ENCODE results near the gene C11orf98.

C11orf98 gene

DNA sequence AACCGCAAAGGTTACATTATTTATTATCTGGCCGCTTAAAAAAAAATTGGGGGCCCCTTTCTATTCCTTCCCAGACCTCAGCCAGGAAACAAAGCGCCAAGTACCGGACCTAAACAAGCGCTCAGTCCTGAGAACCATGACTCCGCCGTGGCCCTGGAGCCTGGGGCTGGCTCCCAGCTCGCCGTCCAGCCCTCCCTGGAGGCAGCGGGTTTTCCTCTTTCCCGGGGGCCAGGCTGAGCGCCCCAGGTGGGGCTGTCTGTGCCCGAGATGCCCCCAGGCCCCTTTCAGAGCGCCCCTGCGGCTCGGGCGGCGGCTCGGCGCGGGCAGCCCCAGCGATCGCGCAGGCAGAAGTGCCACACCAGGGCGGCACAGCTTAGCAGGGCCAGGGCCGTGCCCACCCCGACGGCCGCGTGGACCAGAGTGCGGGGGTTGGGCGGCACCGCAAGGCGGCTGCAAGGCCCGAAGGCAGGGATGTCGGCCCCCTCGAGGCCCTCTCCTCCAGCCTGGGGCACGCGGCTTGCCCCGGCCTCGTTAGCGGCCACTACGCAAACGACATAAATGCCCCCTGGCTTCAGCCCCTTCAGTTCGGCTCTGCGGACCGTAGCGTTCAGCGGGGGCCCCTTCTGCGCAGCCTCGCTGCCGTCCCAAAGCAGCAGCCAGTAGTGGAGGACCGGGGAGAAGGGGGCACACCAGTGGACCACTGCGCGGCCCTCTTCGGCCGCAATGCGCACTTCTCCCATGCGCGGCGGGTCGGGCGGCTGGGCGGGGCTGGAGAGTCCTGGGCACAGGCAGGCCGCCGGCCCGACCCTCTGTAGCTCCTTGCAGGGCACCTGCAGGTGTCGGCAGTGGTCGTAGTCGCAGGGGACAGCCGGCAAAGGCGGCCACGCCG lies 22.7 kb upstream of the C11orf98 start:
- in situ Hi-C loops (cut with HindIII; ENCODE audit: low sequenced_read_pairs) = no loop called here

DNA sequence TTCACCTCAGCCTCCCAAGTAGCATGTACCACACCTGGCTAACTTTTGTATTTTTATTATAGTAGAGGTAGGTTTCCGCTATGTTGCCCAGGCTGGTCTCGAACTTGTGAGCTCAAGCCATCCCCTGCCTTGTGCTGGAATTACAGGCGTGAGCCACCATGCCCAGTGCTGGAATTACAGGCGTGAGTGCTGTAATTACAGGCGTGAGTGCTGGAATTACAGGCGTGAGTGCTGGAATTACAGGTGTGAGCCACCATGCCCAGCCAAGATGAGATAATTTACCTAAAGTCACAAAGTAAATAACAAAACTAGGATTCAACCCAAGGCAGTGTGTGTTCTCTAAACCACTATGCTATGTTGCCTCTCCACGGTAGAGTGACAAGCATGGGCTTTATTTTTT lies 17.5 kb upstream of the C11orf98 start:
- in situ Hi-C loops (cut with HindIII; ENCODE audit: low sequenced_read_pairs) = no loop called here

DNA sequence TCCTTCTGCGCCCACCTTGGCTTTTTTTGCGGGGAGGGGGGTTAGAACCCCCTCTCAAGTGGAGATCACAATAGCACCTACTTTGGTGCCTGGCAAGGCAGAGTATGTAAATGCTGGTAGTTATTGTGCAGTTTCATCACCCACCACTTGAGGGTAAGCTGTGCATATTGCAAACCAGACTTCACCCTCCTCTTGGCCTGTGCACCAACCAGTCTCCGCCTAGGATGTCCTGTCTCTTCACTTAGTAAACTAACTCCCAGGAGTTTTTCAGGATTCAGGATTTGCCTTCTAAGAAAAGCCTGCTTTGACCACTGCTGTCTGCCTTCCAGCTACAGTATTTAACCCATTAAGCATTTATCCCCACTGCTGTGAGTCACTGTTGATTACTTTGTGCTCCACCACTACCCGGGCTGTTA lies 15.8 kb upstream of the C11orf98 start:
- in situ Hi-C loops (cut with HindIII; ENCODE audit: low sequenced_read_pairs) = no loop called here

DNA sequence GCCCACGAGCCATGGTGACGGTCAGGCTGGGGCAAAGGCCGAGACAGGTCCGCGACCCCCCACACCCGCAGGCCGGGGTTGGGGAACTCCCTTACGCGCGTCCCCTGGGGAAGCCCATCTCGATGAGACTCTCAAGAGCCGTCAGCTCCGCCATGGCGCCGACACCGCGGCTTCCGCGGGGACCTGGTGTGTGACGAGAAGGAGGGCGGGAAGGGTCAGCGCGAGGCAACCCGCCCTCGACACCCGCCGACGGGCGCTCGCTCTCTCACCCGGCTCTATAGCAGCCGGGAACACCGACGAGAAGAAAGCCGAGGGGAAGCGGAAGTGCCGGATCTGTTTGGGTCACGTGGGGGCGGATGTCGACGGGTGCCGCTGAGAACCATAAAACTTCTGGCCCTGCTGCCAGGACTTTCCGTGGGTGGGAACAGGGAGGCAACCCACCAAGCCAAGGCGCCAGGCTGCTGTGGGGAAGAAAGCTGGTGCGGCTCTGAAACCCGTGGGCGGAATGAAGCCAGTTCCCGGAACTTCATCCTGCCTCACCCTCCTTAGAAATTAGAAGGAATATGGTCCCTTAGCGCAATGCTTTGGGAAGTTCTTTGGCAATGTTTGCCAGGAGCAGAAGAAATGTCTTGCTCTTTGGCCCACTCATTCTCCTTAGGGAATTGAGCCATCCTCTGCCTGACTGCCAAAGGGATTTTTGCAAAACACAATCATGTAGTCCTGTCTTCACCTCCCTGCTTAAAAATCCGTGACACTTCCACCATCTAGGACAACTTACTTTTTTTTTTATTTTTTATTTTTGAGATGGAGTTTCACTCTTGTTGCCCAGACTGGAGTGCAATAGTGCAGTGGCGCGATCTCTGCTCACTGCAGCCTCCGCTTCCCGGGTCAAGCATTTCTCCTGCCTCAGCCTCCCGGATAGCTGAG lies 14.0 kb upstream of the C11orf98 start, which contains the start of gene UBXN1:
UBXN1 (minus strand) TSS at position 304 of the 927 bp plus-strand sequence; CDS start at position 154, 150 bp downstream.
- in situ Hi-C loops (cut with HindIII; ENCODE audit: low sequenced_read_pairs) = loop anchor here (10.0 kb wide), 1 partner anchor 254 kb away; no protein-coding TSS in a partner anchor

DNA sequence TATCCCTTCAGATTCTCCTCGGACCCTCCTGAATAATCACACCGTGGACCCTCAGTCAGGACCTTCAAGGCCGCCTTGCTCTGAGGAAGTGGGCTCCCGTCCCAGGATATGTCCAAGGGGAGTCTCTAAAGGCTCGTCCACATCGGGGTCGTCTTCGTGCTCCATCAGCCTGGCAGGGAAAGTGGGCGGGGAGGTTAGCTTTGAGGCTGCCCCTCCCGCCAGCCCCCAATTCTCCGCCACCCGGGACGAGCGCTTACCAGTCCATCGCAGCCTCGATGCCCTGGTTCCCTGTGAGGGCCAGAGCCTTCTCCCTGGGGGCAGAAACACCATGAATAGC lies 13.4 kb upstream of the C11orf98 start:
- in situ Hi-C loops (cut with HindIII; ENCODE audit: low sequenced_read_pairs) = loop anchor here (10.0 kb wide), 1 partner anchor 254 kb away; no protein-coding TSS in a partner anchor

DNA sequence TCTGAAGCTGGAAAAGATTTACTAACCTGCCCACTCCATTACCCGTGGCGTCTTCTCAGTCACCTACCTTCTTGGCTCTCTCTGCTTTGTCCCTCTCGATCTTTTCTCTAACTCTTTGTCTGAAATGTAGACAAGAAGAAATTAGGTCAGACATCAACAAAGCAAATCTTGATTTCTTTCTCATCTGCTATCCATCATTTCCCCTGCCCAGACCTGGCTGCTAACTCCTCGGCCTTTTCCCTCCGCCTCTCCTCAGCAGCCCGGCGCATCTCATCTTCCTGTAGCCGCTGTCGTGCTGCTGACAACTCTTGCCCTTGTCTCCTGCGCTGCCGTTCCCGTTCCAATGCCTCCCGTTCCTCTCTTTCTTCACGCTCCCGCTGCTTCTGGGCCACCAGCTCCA lies 12.7 kb upstream of the C11orf98 start:
- in situ Hi-C loops (cut with HindIII; ENCODE audit: low sequenced_read_pairs) = loop anchor here (10.0 kb wide), 1 partner anchor 253 kb away; no protein-coding TSS in a partner anchor

DNA sequence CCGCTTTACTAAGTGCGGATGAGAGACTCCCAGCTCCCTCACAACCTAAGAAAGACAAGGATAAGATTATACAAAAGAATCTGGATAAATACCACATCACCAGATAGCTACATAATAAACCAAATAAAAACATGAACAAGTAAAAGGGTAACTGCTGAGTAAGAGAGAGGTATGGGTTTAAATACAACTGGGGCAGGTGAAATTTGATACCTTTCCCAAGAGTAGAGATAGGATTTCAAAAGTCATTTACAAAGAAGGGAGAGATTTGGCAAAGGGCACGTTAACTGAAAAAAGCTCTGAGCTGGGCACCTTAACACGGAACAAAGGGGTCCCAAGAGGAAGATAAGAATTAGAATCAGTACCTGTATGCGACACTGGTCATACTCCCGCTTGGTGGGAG lies 12.1 kb upstream of the C11orf98 start:
- in situ Hi-C loops (cut with HindIII; ENCODE audit: low sequenced_read_pairs) = loop anchor here (10.0 kb wide), 1 partner anchor 252 kb away; no protein-coding TSS in a partner anchor

DNA sequence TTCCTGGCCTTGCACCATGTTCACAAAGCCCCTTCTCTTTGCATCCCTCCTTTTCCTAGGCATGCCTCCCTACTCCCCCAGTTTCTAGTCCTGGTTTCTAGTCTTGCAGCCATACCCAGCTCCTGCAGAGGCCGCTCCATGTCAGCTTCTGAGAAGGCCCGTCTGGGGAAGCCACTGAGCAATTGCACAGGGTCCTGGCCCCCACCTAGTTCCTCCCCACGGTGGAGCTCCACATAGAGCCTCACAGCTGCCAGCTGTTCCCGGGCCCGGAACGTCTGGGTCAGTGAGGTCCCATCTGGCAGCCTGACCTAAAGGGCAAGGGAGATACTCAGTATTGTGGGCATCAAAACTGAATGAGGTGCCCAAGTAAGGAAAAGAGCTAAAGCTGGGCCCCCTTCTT lies 11.7 kb upstream of the C11orf98 start:
- in situ Hi-C loops (cut with HindIII; ENCODE audit: low sequenced_read_pairs) = loop anchor here (10.0 kb wide), 1 partner anchor 252 kb away; no protein-coding TSS in a partner anchor

DNA sequence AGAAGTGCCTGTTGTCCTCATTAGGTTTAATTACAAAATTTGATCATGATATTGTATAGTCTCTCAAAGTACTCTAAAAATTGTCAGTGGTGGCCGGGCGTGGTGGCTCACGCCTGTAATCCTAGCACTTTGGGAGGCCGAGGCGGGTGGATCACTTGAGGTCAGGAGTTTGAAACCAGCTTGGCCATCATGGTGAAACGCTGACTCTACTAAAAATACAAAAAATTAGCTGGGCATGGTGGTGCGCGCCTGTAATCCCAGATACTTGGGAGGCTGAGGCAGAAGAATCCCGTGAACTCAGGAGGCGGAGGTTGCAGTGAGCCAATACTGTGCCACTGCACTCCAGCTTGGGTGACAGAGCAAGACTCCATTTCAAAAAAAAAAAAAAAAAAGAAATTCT lies 10.4 kb upstream of the C11orf98 start:
- in situ Hi-C loops (cut with HindIII; ENCODE audit: low sequenced_read_pairs) = loop anchor here (10.0 kb wide), 1 partner anchor 251 kb away; no protein-coding TSS in a partner anchor

DNA sequence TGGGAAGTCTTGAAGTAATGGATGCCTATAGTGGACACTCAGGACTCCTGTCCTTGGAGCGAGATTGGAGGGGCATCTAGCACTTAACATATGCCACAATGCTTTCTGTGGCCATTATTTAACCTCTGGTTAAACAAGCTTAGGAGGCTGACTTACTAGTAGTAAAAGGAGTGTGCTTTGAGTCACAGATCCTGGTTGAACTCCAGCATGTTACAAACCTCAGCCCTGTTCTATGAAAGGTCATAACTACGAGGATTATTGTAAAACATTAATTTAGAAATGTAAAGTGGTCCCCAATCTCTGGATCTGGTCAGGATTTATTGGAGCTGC lies 8.2 kb upstream of the C11orf98 start:
- in situ Hi-C loops (cut with HindIII; ENCODE audit: low sequenced_read_pairs) = loop anchor here (10.0 kb wide), 1 partner anchor 248 kb away; no protein-coding TSS in a partner anchor

DNA sequence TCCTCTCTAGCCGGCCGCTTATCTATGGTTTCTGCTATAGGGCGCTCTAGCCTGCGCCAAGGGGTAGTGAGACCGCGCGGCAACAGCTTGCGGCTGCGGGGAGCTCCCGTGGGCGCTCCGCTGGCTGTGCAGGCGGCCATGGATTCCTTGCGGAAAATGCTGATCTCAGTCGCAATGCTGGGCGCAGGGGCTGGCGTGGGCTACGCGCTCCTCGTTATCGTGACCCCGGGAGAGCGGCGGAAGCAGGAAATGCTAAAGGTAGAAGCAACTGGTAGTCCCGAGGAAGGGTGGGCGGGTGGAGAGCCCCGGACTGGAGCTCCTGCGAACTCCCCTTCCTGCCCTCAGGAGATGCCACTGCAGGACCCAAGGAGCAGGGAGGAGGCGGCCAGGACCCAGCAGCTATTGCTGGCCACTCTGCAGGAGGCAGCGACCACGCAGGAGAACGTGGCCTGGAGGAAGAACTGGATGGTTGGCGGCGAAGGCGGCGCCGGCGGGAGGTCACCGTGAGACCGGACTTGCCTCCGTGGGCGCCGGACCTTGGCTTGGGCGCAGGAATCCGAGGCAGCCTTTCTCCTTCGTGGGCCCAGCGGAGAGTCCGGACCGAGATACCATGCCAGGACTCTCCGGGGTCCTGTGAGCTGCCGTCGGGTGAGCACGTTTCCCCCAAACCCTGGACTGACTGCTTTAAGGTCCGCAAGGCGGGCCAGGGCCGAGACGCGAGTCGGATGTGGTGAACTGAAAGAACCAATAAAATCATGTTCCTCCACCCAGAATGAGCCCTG lies 6.8 kb upstream of the C11orf98 start, which contains the start of the genes LBHD1 and UQCC3:
LBHD1 (minus strand) TSS at position 660 of the 782 bp plus-strand sequence. CDS start 2,236 bp downstream, outside the sequence.
UQCC3 (plus strand) TSS at position 66 of the 782 bp plus-strand sequence; CDS start at position 139, 73 bp downstream.
- in situ Hi-C loops (cut with HindIII; ENCODE audit: low sequenced_read_pairs) = loop anchor here (10.0 kb wide), 1 partner anchor 247 kb away; no protein-coding TSS in a partner anchor

DNA sequence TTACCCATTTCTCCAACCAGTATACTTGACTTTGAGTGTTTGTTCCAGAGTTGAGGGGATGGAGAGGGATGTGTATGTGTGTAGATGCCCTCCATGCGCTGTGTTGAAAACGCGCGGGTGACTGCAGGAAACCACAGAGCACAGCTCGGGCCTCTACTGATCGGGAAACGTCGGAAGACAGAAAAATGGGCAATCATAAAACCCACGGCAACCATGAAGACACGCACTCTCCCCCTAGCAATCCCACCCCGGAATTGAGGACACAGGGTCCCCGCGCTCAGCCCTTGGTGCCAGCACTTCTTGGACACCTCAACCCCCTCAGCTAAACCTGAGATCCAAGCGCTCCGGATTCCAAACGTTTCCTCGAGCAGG lies 6.2 kb upstream of the C11orf98 start:
- in situ Hi-C loops (cut with HindIII; ENCODE audit: low sequenced_read_pairs) = loop anchor here (10.0 kb wide), 1 partner anchor 246 kb away; no protein-coding TSS in a partner anchor

DNA sequence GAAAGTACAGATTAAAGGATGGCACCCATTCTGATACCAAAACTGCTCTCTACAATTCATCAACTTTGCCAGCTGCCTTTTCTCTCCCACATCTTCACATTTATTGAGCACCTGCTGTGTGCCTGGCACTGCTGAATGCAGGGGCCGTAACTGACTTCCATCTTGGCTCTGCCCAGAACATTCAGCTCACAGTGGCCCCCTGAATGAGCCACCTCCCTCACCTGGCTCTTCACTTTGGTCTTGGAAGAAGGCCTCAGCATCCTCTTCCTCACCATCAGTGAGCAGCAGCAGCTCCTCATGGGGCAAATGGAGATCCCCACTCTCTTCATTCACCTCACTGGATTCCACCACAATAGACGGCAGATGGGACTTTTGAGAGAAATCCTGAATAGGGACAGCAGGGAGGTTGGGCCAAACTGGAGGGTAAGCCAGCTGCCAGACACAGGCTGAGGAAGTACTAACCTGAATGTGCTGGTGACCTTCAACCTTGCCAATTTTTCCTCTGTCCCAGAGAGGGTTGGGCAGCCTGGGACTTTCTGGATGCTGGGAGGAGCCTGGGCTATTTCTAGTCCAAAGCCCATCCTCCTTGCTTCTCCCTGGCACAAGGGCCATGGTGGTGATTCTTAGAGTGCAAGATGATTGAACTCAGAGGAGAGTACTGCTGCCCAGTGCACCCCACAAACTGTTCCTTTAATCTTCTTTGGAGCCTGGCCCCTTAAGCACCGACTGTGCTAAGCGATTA lies 4.6 kb upstream of the C11orf98 start:
- in situ Hi-C loops (cut with HindIII; ENCODE audit: low sequenced_read_pairs) = loop anchor here (10.0 kb wide), 1 partner anchor 245 kb away; no protein-coding TSS in a partner anchor

DNA sequence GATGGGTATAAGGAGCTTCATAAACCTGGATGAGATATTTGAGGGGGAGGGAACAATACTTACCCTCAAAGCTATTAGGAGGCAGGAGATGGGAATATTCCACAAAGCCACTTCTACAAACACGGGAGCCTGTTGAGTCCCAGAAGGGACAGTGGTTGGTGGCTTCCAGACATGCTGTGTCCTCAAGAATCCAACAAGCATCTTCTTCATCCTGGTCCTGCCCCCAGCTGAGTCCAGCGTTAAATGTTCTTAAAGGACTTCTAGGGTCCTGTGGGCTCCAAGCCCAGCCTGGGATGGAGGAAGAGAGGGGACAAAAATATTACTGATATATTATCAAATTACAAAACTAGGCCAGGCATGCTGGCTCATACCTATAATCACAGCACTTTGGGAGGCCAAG lies 2.5 kb upstream of the C11orf98 start:
- in situ Hi-C loops (cut with HindIII; ENCODE audit: low sequenced_read_pairs) = no loop called here

DNA sequence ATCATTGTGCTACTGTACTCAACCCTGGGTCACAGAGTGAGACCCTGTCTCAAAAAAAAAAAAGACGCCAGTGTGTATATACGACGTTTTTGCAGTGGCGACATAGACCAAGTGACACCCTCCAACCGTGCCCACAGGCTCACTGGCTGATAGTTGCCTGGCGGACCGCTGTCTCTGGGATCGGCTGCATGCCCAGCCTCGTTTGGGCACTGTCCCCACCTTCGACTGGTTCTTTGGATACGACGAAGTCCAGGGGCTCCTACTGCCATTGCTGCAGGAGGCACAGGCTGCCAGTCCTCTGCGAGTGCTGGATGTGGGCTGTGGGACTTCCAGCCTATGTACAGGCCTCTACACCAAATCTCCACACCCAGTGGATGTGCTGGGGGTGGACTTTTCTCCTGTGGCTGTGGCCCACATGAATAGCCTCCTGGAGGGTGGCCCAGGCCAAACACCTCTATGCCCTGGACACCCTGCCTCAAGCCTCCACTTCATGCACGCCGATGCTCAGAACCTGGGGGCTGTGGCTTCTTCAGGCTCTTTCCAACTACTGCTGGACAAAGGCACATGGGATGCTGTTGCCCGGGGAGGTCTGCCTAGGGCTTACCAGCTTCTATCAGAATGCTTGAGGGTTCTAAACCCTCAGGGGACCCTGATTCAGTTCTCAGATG lies 1.4 kb upstream of the C11orf98 start:
- in situ Hi-C loops (cut with HindIII; ENCODE audit: low sequenced_read_pairs) = no loop called here

DNA sequence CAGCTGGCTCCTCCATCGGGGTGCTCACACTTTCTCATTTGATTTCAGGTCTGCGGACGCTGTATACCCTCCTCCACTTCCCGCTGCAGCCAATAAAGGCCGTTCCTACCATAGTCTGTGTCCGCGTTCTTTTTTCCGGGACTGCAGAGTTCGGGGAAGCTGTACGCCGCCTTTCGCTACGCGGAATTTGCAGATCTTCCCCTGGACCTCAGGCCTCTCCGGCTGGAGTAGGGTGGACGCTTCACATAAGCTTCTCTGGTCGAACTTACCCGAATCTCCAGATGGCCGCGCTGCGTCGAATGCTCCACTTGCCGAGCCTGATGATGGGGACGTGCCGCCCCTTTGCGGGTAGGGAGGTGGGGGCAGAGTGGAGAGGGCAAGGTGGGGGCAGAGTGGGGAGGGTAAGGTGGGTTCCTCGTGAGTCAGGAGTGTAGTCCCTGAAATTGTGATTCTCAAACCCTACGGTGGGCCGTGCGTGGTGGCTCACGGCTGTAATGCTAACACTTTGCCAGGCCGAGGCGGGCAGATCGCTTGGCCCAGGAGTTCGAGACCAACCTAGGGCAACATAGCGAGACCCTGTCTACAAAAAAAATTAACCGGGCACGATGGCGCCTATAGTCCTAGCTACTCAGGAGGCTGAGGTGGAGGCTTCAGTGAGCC lies 719 bp upstream of the C11orf98 start:
- in situ Hi-C loops (cut with HindIII; ENCODE audit: low sequenced_read_pairs) = no loop called here

DNA sequence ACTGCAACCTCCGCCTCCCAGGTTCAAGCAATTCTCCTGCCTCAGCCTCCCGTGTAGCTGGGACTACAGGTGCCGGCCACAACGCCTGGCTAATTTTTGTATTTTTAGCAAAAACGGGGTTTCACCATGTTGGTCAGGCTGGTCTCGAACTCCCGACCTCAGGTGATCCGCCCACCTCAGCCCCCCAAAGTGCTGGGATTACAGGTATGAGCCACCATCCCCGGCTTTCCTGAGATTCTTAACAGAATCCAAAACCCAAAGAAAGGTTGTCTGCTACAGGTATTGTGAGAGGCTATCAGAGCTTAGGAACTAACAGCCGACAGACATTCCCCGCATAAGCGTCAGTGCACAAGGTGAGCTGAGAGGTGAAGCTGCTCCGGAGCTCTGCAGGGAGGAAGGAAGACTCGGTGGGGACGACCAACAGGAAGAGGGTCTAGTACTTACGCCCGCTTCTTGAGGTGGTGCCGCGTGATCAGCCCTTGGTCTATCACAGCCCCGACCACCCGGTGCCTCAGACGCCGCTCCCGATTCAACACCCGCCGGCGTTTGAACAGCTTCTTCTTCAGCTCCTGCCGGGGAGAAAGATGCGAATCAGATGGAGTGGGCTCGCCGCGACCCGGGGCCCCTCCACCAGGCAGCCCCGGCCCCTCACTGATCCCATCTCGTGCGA lies 470 bp downstream of the C11orf98 start:
- in situ Hi-C loops (cut with HindIII; ENCODE audit: low sequenced_read_pairs) = no loop called here

Measured in DLD1 (cell line).